Naive thymus-derived CD4-positive, alpha-beta T cell (primary cell): ENCODE measurements around the gene C11orf86. TPM values are rescaled to one million over a fixed set of nuclear protein-coding genes. Genes with fewer than 3 reads are reported as not detected.
A peak's percentile ranks its signal among the peaks of the same experiment; 100 is the strongest.

Experiments used
- ATAC-seq: fragments of 150-1000 bp; cut with Tn5 transposase; 2 replicates; pipeline ENCODE4 v1.10.0; 2021; ENCODE audit warnings: mild to moderate bottlenecking, moderate library complexity
- CTCF ChIA-PET: fragments of 350-600 bp; sonication (Branson Sonifier 250); formaldehyde crosslinking; loops from one replicate; lab custom pipeline; 2021; ENCODE audit warnings: antibody characterized with exemption; lab: Charles Lee
- POLR2A ChIA-PET: fragments of 350-600 bp; sonication (Branson Sonifier 250); formaldehyde crosslinking; loops from one replicate; lab custom pipeline; 2021; ENCODE audit warnings: antibody characterized with exemption, inconsistent platforms; lab: Charles Lee
- DNase-seq, 9 donors: peaks; one replicate each; pipeline versions ENCODE4 v3.0.0 to v3.0.0-alpha.2; 2020 to 2022; ENCODE audit warnings: mixed read lengths in 1 of 9
- H3K27ac ChIP-seq: one replicate; pipeline ENCODE4 v1.7.0; 2013; ENCODE audit warnings: mild to moderate bottlenecking, low read depth, low read length, moderate library complexity
- H3K27me3 ChIP-seq, 2 donors: one replicate each; pipeline ENCODE4 v1.7.0; 2013; ENCODE audit warnings: low read length in 2 of 2, mild to moderate bottlenecking in 2 of 2, moderate library complexity in 2 of 2; ENCODE audit not compliant: control insufficient read depth in 2 of 2, insufficient read depth in 2 of 2
- H3K36me3 ChIP-seq, 3 experiments: 1 replicate in 2 of 3; 2 replicates in 1 of 3; pipeline ENCODE4 v1.7.0; 2013; ENCODE audit warnings: low read length in 3 of 3, mild to moderate bottlenecking in 3 of 3, moderate library complexity in 1 of 3; ENCODE audit not compliant: insufficient read depth in 3 of 3, control insufficient read depth in 2 of 3
- H3K4me1 ChIP-seq, 2 donors: one replicate each; pipeline ENCODE4 v1.7.0; 2013; ENCODE audit warnings: low read length in 2 of 2, mild to moderate bottlenecking in 2 of 2, moderate library complexity in 1 of 2; ENCODE audit not compliant: control insufficient read depth in 2 of 2, insufficient read depth in 2 of 2
- H3K4me3 ChIP-seq: 2 replicates; pipeline ENCODE4 v1.7.0; 2013; ENCODE audit warnings: mild to moderate bottlenecking, low read length
- H3K9me3 ChIP-seq, 3 experiments: 1 replicate in 2 of 3; 2 replicates in 1 of 3; pipeline ENCODE4 v1.7.0; 2013; ENCODE audit warnings: low read length in 3 of 3; ENCODE audit not compliant: control insufficient read depth in 2 of 3
- H3K27ac Mint-ChIP-seq, 9 donors: one replicate each; pipeline ENCODE4 v1.8.0; 2020 to 2022; ENCODE audit warnings: mixed read lengths in 9 of 9, mild to moderate bottlenecking in 8 of 9, moderate library complexity in 5 of 9, inconsistent platforms in 2 of 9
- H3K27me3 Mint-ChIP-seq, 5 donors: one replicate each; pipeline ENCODE4 v1.8.0; 2021 to 2022; ENCODE audit warnings: mixed read lengths in 5 of 5, mild to moderate bottlenecking in 1 of 5
- H3K36me3 Mint-ChIP-seq, 5 donors: one replicate each; pipeline ENCODE4 v1.8.0; 2020 to 2022; ENCODE audit warnings: mixed read lengths in 5 of 5, mild to moderate bottlenecking in 3 of 5, inconsistent platforms in 1 of 5
- H3K4me1 Mint-ChIP-seq, 7 donors: one replicate each; pipeline ENCODE4 v1.8.0; 2020 to 2022; ENCODE audit warnings: mixed read lengths in 7 of 7, mild to moderate bottlenecking in 3 of 7, inconsistent platforms in 1 of 7
- H3K4me3 Mint-ChIP-seq, 10 donors: one replicate each; pipeline ENCODE4 v1.8.0; 2020 to 2022; ENCODE audit warnings: mild to moderate bottlenecking in 10 of 10, mixed read lengths in 10 of 10, moderate library complexity in 6 of 10, inconsistent platforms in 2 of 10
- H3K9me3 Mint-ChIP-seq, 11 donors: one replicate each; pipeline ENCODE4 v1.8.0; 2020 to 2022; ENCODE audit warnings: mixed read lengths in 11 of 11, mild to moderate bottlenecking in 4 of 11, inconsistent platforms in 1 of 11, moderate library complexity in 1 of 11
- intact Hi-C, 2 donors: fragments of 100-400 bp; cut with micrococcal nuclease; formaldehyde crosslinking; loops; one replicate each; pipeline ENCODE4 v1.15.1; 2023
- polyA plus RNA-seq, 2 donors: library from polyadenylated mRNA; unstranded; fragments of 300-500 nt; fragmentation: Illumina TruSeq; gene quantifications; one replicate each; pipeline ENCODE4 v1.2.3, GENCODE V29; 2021
- total RNA-seq, 6 experiments: library from RNA in 5 of 6; stranded (reverse) in 5 of 6; gene quantifications; 1 replicate in 5 of 6; 2 replicates in 1 of 6; pipeline ENCODE4 v1.2.3 and lab custom pipeline; 2021 to 2026

Gene C11orf86
- total RNA-seq (not detected), polyA plus RNA-seq (not detected), total RNA-seq (lab: John Stamatoyannopoulos, UW) (not detected)

GRCh38 chr11:66974724-66975404 lies at the start of gene C11orf86:
TSS of gene C11orf86 (plus strand) at chr11:66975304. CDS start at chr11:66975363, 59 bp downstream.
- Mint-ChIP-seq H3K27ac (peak within 1 kb of the TSS in 1 of 9 donors; percentile 34), H3K4me3 (no peak within 1 kb of the TSS), H3K27me3 (peaks cover 0 to 22% (median 8%) of the 10 kb centered on the region in 5 donors), H3K36me3 (peaks cover 0 to 5% (median 0%) of the 10 kb centered on the region in 5 donors), H3K4me1 (peaks cover 0 to 6% (median 0%) of the 10 kb centered on the region in 7 donors), H3K9me3 (peaks cover 0 to 22% (median 2%) of the 10 kb centered on the region in 11 donors)
- H3K27ac ChIP-seq, result no peak within 1 kb of the TSS
- H3K27me3 ChIP-seq, result no peaks in the 10 kb centered on the region
- H3K36me3 ChIP-seq, result no peaks in the 10 kb centered on the region
- intact Hi-C loops, result no loop called here
- ChIA-PET CTCF (no interaction called here), POLR2A (no interaction called here)
- H3K9me3 ChIP-seq, result peaks cover 0 to 10% (median 0%) of the 10 kb centered on the region in 3 experiments
- no peak for ATAC-seq
- no peaks in the 10 kb centered on the region for H3K4me1 ChIP-seq
- no peak within 1 kb of the TSS for H3K4me3 ChIP-seq
- DNase-seq, result no peak

- Mint-ChIP-seq H3K36me3 (peaks cover 0 to 4% (median 2%) of the 10 kb centered on the region in 5 donors), H3K27me3 (peaks cover 0 to 8% (median 0%) of the 10 kb centered on the region in 5 donors), H3K4me3 (no peak overlapping the region), H3K27ac (no peak overlapping the region), H3K9me3 (peaks cover 0 to 3% (median 0%) of the 10 kb centered on the region in 11 donors), H3K4me1 (peaks cover 0 to 6% (median 0%) of the 10 kb centered on the region in 7 donors)
- DNase-seq, result no peak
- Histone ChIP-seq H3K4me1 (no peaks in the 10 kb centered on the region), H3K4me3 (no peak overlapping the region), H3K27ac (no peak overlapping the region), H3K27me3 (no peaks in the 10 kb centered on the region), H3K9me3 (no peaks in the 10 kb centered on the region), H3K36me3 (no peaks in the 10 kb centered on the region)
- POLR2A ChIA-PET, result no interaction called here
- intact Hi-C loops, result loop anchor here in 1 of 2 donors (10.0 kb wide), 1 partner anchor 65 kb away; no protein-coding TSS in a partner anchor
- CTCF ChIA-PET, result interaction anchor here (0.7 kb wide), 1 partner anchor 133 kb away, joined by 6 read pairs; no protein-coding TSS in a partner anchor
- ATAC-seq, result no peak
These were observed 45.4 kb upstream of the C11orf86 start for GRCh38 chr11:66929753-66930152.

DNA sequence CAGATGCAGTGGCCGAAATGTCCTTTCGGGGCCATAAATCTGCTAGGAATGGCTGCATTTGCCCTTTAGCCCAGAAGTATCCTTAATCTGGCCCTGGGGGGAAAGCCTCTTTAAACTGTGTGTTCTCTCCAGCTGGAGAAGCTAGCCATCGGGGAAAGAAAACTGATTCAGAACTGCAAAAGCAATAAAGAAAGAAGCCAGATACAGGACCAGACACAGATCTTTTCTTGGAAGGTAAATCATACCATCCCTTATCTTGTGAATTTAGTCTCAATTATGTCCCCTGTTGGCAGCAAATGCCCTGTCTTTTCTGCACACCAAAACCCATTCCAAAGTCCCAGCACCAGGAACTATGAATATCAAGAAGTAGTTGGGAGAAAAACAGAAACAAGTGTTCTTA lies 42.6 kb upstream of the C11orf86 start:
- intact Hi-C loops, result loop anchor here in 1 of 2 donors (10.0 kb wide), 1 partner anchor 62 kb away; no protein-coding TSS in a partner anchor
- H3K4me1 ChIP-seq, result no peaks in the 10 kb centered on the region
- Mint-ChIP-seq H3K27ac (no peak overlapping the region), H3K4me3 (no peak overlapping the region), H3K36me3 (peaks cover 0 to 3% (median 0%) of the 10 kb centered on the region in 5 donors), H3K9me3 (no peaks in the 10 kb centered on the region), H3K27me3 (peaks cover 0 to 8% (median 2%) of the 10 kb centered on the region in 5 donors), H3K4me1 (peaks cover 0 to 6% (median 0%) of the 10 kb centered on the region in 7 donors)
- H3K36me3 ChIP-seq, result no peaks in the 10 kb centered on the region
- ATAC-seq, result no peak
- no peak overlapping the region for H3K27ac ChIP-seq
- H3K27me3 ChIP-seq, result no peaks in the 10 kb centered on the region
- CTCF ChIA-PET, result no interaction called here
- DNase-seq, result no peak
- H3K4me3 ChIP-seq, result no peak overlapping the region
- POLR2A ChIA-PET, result no interaction called here
- no peaks in the 10 kb centered on the region for H3K9me3 ChIP-seq

- ATAC-seq (no peak), DNase-seq (no peak)
- Histone ChIP-seq H3K36me3 (no peaks in the 10 kb centered on the region), H3K27ac (no peak overlapping the region), H3K27me3 (no peaks in the 10 kb centered on the region), H3K9me3 (no peaks in the 10 kb centered on the region), H3K4me1 (no peaks in the 10 kb centered on the region), H3K4me3 (no peak overlapping the region)
- CTCF ChIA-PET, result no interaction called here
- Mint-ChIP-seq H3K9me3 (no peaks in the 10 kb centered on the region), H3K4me1 (peaks cover 0 to 6% (median 0%) of the 10 kb centered on the region in 7 donors), H3K4me3 (no peak overlapping the region), H3K36me3 (peaks cover 0 to 4% (median 0%) of the 10 kb centered on the region in 5 donors), H3K27ac (peak overlapping the region in 2 of 9 donors; percentile 36), H3K27me3 (peaks cover 0 to 8% (median 2%) of the 10 kb centered on the region in 5 donors)
- intact Hi-C loops, result loop anchor here in 1 of 2 donors (10.0 kb wide), 1 partner anchor 61 kb away; no protein-coding TSS in a partner anchor
- POLR2A ChIA-PET, result no interaction called here
These were observed 41.6 kb upstream of the C11orf86 start for GRCh38 chr11:66933531-66933930.

GRCh38 chr11:66934950-66935779 lies 39.9 kb upstream of the C11orf86 start:
- no peaks in the 10 kb centered on the region for H3K9me3 Mint-ChIP-seq
- H3K9me3 ChIP-seq, result no peaks in the 10 kb centered on the region
- DNase-seq, result no peak
- H3K27ac ChIP-seq, result no peak overlapping the region
- H3K27me3 ChIP-seq, result no peaks in the 10 kb centered on the region
- no peak overlapping the region for H3K4me3 ChIP-seq
- intact Hi-C loops, result loop anchor here in 1 of 2 donors (10.0 kb wide), 1 partner anchor 60 kb away; no protein-coding TSS in a partner anchor
- peaks cover 0 to 6% (median 0%) of the 10 kb centered on the region in 7 donors for H3K4me1 Mint-ChIP-seq
- ATAC-seq, result no peak
- H3K36me3 Mint-ChIP-seq, result peaks cover 0 to 11% (median 0%) of the 10 kb centered on the region in 5 donors
- no peaks in the 10 kb centered on the region for H3K36me3 ChIP-seq
- ChIA-PET CTCF (interaction anchor here (0.7 kb wide), 1 partner anchor 245 kb away, joined by 3 read pairs; no protein-coding TSS in a partner anchor), POLR2A (interaction anchor here (0.7 kb wide), 1 partner anchor 22 kb away, joined by 3 read pairs; no protein-coding TSS in a partner anchor)
- peaks cover 0 to 8% (median 2%) of the 10 kb centered on the region in 5 donors for H3K27me3 Mint-ChIP-seq
- no peak overlapping the region for H3K4me3 Mint-ChIP-seq
- H3K4me1 ChIP-seq, result no peaks in the 10 kb centered on the region
- H3K27ac Mint-ChIP-seq, result no peak overlapping the region

- Mint-ChIP-seq H3K36me3 (peaks cover 0 to 11% (median 0%) of the 10 kb centered on the region in 5 donors), H3K4me3 (no peak overlapping the region), H3K27ac (no peak overlapping the region), H3K4me1 (peaks cover 0 to 6% (median 0%) of the 10 kb centered on the region in 7 donors), H3K27me3 (peaks cover 0 to 8% (median 2%) of the 10 kb centered on the region in 5 donors), H3K9me3 (no peaks in the 10 kb centered on the region)
- Histone ChIP-seq H3K36me3 (no peaks in the 10 kb centered on the region), H3K9me3 (no peaks in the 10 kb centered on the region), H3K4me1 (no peaks in the 10 kb centered on the region), H3K4me3 (no peak overlapping the region), H3K27me3 (no peaks in the 10 kb centered on the region), H3K27ac (no peak overlapping the region)
- POLR2A ChIA-PET, result no interaction called here
- DNase-seq (no peak), ATAC-seq (no peak)
- intact Hi-C loops, result loop anchor here in 1 of 2 donors (10.0 kb wide), 1 partner anchor 58 kb away; no protein-coding TSS in a partner anchor
- CTCF ChIA-PET, result no interaction called here
These were observed 38.8 kb upstream of the C11orf86 start for GRCh38 chr11:66936311-66936711.
